ENCODE measurements around the gene PANK2. TPM values are rescaled to one million over a fixed set of nuclear protein-coding genes. Genes with fewer than 3 reads are reported as not detected.
"Not testable (repeated sequence)": the region's sequence is repeated elsewhere in the genome, so short reads cannot be mapped to it uniquely, and the experiment has no call there.

The PANK2 gene
- total RNA-seq, 1 donor from 2014 or later = 39.7 TPM

GRCh38 chr20:3970016-3970415 is 80.8 kb downstream of the PANK2 start:
- no peaks in the 10 kb centered on the region for H3K9me3 ChIP-seq (ENCODE audit: control insufficient read depth in 3 of 3, low read length in 3 of 3)
- no peaks in the 10 kb centered on the region for H3K27me3 ChIP-seq (ENCODE audit: control insufficient read depth in 3 of 3, insufficient read depth in 3 of 3, low read length in 3 of 3)
- H3K36me3 ChIP-seq (ENCODE audit: control insufficient read depth in 3 of 3, insufficient read depth in 3 of 3, low read length in 3 of 3) = no peaks in the 10 kb centered on the region
- no peak overlapping the region for H3K9ac ChIP-seq (ENCODE audit: low read depth in 1 of 3, low read length in 3 of 3)
- no peak overlapping the region for H3K4me3 ChIP-seq (ENCODE audit: low read length in 3 of 3)
- no peaks in the 10 kb centered on the region for H3K4me1 ChIP-seq (ENCODE audit: control insufficient read depth in 3 of 3, insufficient read depth in 3 of 3, low read length in 3 of 3)
- no peak overlapping the region for H3K27ac ChIP-seq (ENCODE audit: low read depth, low read length)

- Histone ChIP-seq H3K9me3 (ENCODE audit: control insufficient read depth in 3 of 3, low read length in 3 of 3) (no peaks in the 10 kb centered on the region), H3K9ac (ENCODE audit: low read depth in 1 of 3, low read length in 3 of 3) (no peak overlapping the region), H3K4me3 (ENCODE audit: low read length in 3 of 3) (no peak overlapping the region), H3K27ac (ENCODE audit: low read depth, low read length) (no peak overlapping the region), H3K4me1 (ENCODE audit: control insufficient read depth in 3 of 3, insufficient read depth in 3 of 3, low read length in 3 of 3) (no peaks in the 10 kb centered on the region), H3K36me3 (ENCODE audit: control insufficient read depth in 3 of 3, insufficient read depth in 3 of 3, low read length in 3 of 3) (no peaks in the 10 kb centered on the region), H3K27me3 (ENCODE audit: control insufficient read depth in 3 of 3, insufficient read depth in 3 of 3, low read length in 3 of 3) (no peaks in the 10 kb centered on the region)
These were observed 82.0 kb downstream of the PANK2 start for GRCh38 chr20:3971145-3971544.

GRCh38 chr20:3972161-3972560 is 83.0 kb downstream of the PANK2 start:
- no peaks in the 10 kb centered on the region for H3K9me3 ChIP-seq (ENCODE audit: control insufficient read depth in 3 of 3, low read length in 3 of 3)
- no peak overlapping the region for H3K27ac ChIP-seq (ENCODE audit: low read depth, low read length)
- H3K4me1 ChIP-seq (ENCODE audit: control insufficient read depth in 3 of 3, insufficient read depth in 3 of 3, low read length in 3 of 3) = no peaks in the 10 kb centered on the region
- H3K36me3 ChIP-seq (ENCODE audit: control insufficient read depth in 3 of 3, insufficient read depth in 3 of 3, low read length in 3 of 3) = no peaks in the 10 kb centered on the region
- no peaks in the 10 kb centered on the region for H3K27me3 ChIP-seq (ENCODE audit: control insufficient read depth in 3 of 3, insufficient read depth in 3 of 3, low read length in 3 of 3)
- no peak overlapping the region for H3K4me3 ChIP-seq (ENCODE audit: low read length in 3 of 3)
- H3K9ac ChIP-seq (ENCODE audit: low read depth in 1 of 3, low read length in 3 of 3) = no peak overlapping the region

GRCh38 chr20:3972631-3973030 is 83.4 kb downstream of the PANK2 start:
- H3K4me3 ChIP-seq (ENCODE audit: low read length in 3 of 3); H3K27me3 ChIP-seq (ENCODE audit: control insufficient read depth in 3 of 3, insufficient read depth in 3 of 3, low read length in 3 of 3); H3K36me3 ChIP-seq (ENCODE audit: control insufficient read depth in 3 of 3, insufficient read depth in 3 of 3, low read length in 3 of 3); H3K4me1 ChIP-seq (ENCODE audit: control insufficient read depth in 3 of 3, insufficient read depth in 3 of 3, low read length in 3 of 3); H3K9me3 ChIP-seq (ENCODE audit: control insufficient read depth in 3 of 3, low read length in 3 of 3); H3K9ac ChIP-seq (ENCODE audit: low read depth in 1 of 3, low read length in 3 of 3); H3K27ac ChIP-seq (ENCODE audit: low read depth, low read length): not testable (repeated sequence)

- Histone ChIP-seq H3K27ac (ENCODE audit: low read depth, low read length) (no peak overlapping the region), H3K4me1 (ENCODE audit: control insufficient read depth in 3 of 3, insufficient read depth in 3 of 3, low read length in 3 of 3) (no peaks in the 10 kb centered on the region), H3K27me3 (ENCODE audit: control insufficient read depth in 3 of 3, insufficient read depth in 3 of 3, low read length in 3 of 3) (no peaks in the 10 kb centered on the region), H3K9ac (ENCODE audit: low read depth in 1 of 3, low read length in 3 of 3) (no peak overlapping the region), H3K36me3 (ENCODE audit: control insufficient read depth in 3 of 3, insufficient read depth in 3 of 3, low read length in 3 of 3) (no peaks in the 10 kb centered on the region), H3K4me3 (ENCODE audit: low read length in 3 of 3) (no peak overlapping the region), H3K9me3 (ENCODE audit: control insufficient read depth in 3 of 3, low read length in 3 of 3) (no peaks in the 10 kb centered on the region)
These were observed 84.5 kb downstream of the PANK2 start for GRCh38 chr20:3973705-3974104.

- H3K4me3 ChIP-seq (ENCODE audit: low read length in 3 of 3) = no peak overlapping the region
- no peak overlapping the region for H3K9ac ChIP-seq (ENCODE audit: low read depth in 1 of 3, low read length in 3 of 3)
- no peaks in the 10 kb centered on the region for H3K36me3 ChIP-seq (ENCODE audit: control insufficient read depth in 3 of 3, insufficient read depth in 3 of 3, low read length in 3 of 3)
- no peaks in the 10 kb centered on the region for H3K9me3 ChIP-seq (ENCODE audit: control insufficient read depth in 3 of 3, low read length in 3 of 3)
- no peaks in the 10 kb centered on the region for H3K4me1 ChIP-seq (ENCODE audit: control insufficient read depth in 3 of 3, insufficient read depth in 3 of 3, low read length in 3 of 3)
- H3K27ac ChIP-seq (ENCODE audit: low read depth, low read length) = no peak overlapping the region
- no peaks in the 10 kb centered on the region for H3K27me3 ChIP-seq (ENCODE audit: control insufficient read depth in 3 of 3, insufficient read depth in 3 of 3, low read length in 3 of 3)
These were observed 87.3 kb downstream of the PANK2 start for GRCh38 chr20:3976511-3976910.

Small RNAs within 50 kb of the gene (small RNA-seq; reads per million reads assigned to genes)
- gene MIR103A2 = 4.9 reads per million, percentile 90 among the genes with 10 or more reads in this experiment

Other genes starting within 250 kb of the PANK2 start
- gene GFRA4, start 226.0 kb upstream of the PANK2 start, total RNA-seq = not detected
- 30.8 TPM for gene ADAM33, start 207.4 kb upstream of the PANK2 start, total RNA-seq
- 2.1 TPM for gene SIGLEC1, start 176.8 kb upstream of the PANK2 start, total RNA-seq
- gene HSPA12B, start 156.7 kb upstream of the PANK2 start, total RNA-seq = 14.6 TPM
- gene ADISSP, start 121.6 kb upstream of the PANK2 start, total RNA-seq = 9.4 TPM
- gene SPEF1, start 107.9 kb upstream of the PANK2 start, total RNA-seq = not detected
- 46.4 TPM for gene CENPB, start 102.6 kb upstream of the PANK2 start, total RNA-seq
- 28.7 TPM for gene CDC25B, start 93.1 kb upstream of the PANK2 start, total RNA-seq
- gene AP5S1, start 68.8 kb upstream of the PANK2 start, total RNA-seq = 8.9 TPM
- 14.6 TPM for gene MAVS, start 42.6 kb upstream of the PANK2 start, total RNA-seq
- gene RNF24, start 126.2 kb downstream of the PANK2 start, total RNA-seq = 8.9 TPM